ENCODE data around the gene GTSF1L. TPM values are rescaled to one million over a fixed set of nuclear protein-coding genes. Genes with fewer than 3 reads are reported as not detected.

Gene GTSF1L
- total RNA-seq, 1 donor from 2014 or later, result not detected

GRCh38 chr20:43695571-43695970 lies 31.2 kb downstream of the GTSF1L start:
- Histone ChIP-seq H3K36me3 (peaks cover 4% of the 10 kb centered on the region), H3K4me1 (no peaks in the 10 kb centered on the region), H3K9ac (no peak overlapping the region), H3K27me3 (no peaks in the 10 kb centered on the region), H3K4me2 (no peak overlapping the region), H2AFZ (replicated peaks) (no peak overlapping the region), H3F3A (ENCODE audit: low read depth) (no peaks in the 10 kb centered on the region), H3K79me2 (ENCODE audit: low read depth) (no peaks in the 10 kb centered on the region), H3K4me3 (no peak overlapping the region), H3K27ac (no peak overlapping the region), H3K9me3 (ENCODE audit: low read depth) (no peaks in the 10 kb centered on the region), H4K20me1 (ENCODE audit: low read depth) (no peaks in the 10 kb centered on the region)
- H3K9me3 Mint-ChIP-seq, result no peaks in the 10 kb centered on the region
- H3K36me3 Mint-ChIP-seq, result peaks cover 22% of the 10 kb centered on the region
- DNase-seq (ENCODE audit: low spot score), result no peak
- H3K27me3 Mint-ChIP-seq (ENCODE audit: insufficient read depth, low read depth), result peaks cover 2% of the 10 kb centered on the region
- no peak overlapping the region for H3K4me3 Mint-ChIP-seq
- H3K27ac Mint-ChIP-seq, result no peak overlapping the region
- peaks cover 2% of the 10 kb centered on the region for H3K4me1 Mint-ChIP-seq
- no peak for TF ChIP-seq EZH2 (IDR thresholded peaks at IDR 0.05)
- no peak for TF ChIP-seq CTCF (IDR thresholded peaks at IDR 0.05)
- no peak for TF ChIP-seq EZH2phosphoT487 (IDR thresholded peaks at IDR 0.05)

DNA sequence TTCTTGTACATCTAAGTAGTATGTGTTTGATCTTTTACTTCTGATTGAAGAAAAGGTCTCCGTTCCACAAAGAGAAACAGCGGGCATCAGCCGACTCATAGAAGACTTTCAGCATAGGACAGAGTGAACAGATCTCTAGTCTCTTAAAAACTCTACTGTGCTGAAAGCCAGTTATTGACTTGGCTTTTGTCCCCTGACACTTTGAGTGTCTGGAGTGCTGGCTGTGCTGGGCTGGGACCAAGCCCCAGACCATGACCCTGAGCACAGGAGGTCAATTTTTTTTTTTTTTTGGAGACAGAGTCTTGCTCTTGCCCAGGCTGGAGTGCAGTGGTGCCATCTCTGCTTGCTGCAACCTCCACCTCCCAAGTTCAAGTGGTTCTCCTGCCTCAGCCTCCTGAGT lies 32.0 kb downstream of the GTSF1L start:
- no peaks in the 10 kb centered on the region for H3K9me3 Mint-ChIP-seq
- no peak overlapping the region for H3K4me2 ChIP-seq

GRCh38 chr20:43691928-43692524 lies 34.8 kb downstream of the GTSF1L start:
- no peak overlapping the region for H3K27ac Mint-ChIP-seq
- H3K4me1 ChIP-seq, result no peaks in the 10 kb centered on the region
- H3K9me3 ChIP-seq (ENCODE audit: low read depth), result no peaks in the 10 kb centered on the region
- H3K27me3 Mint-ChIP-seq (ENCODE audit: insufficient read depth, low read depth), result peaks cover 2% of the 10 kb centered on the region
- H3K4me3 ChIP-seq, result no peak overlapping the region
- H3K9me3 Mint-ChIP-seq, result no peaks in the 10 kb centered on the region
- H3K4me2 ChIP-seq, result no peak overlapping the region
- no peak overlapping the region for H3K27ac ChIP-seq
- TF ChIP-seq EZH2phosphoT487 (IDR thresholded peaks at IDR 0.05) (no peak), CTCF (IDR thresholded peaks at IDR 0.05) (peak; percentile 69), EZH2 (IDR thresholded peaks at IDR 0.05) (no peak)
- H3K4me3 Mint-ChIP-seq, result no peak overlapping the region
- no peaks in the 10 kb centered on the region for H3K27me3 ChIP-seq
- peak; percentile 69 for DNase-seq (ENCODE audit: low spot score)
- H3K79me2 ChIP-seq (ENCODE audit: low read depth), result no peaks in the 10 kb centered on the region
- no peaks in the 10 kb centered on the region for H3F3A ChIP-seq (ENCODE audit: low read depth)
- peaks cover 1% of the 10 kb centered on the region for H3K36me3 ChIP-seq
- H3K36me3 Mint-ChIP-seq, result peaks cover 17% of the 10 kb centered on the region
- peaks cover 3% of the 10 kb centered on the region for H4K20me1 ChIP-seq (ENCODE audit: low read depth)
- no peak overlapping the region for H2AFZ ChIP-seq (replicated peaks)
- no peak overlapping the region for H3K9ac ChIP-seq
- peaks cover 2% of the 10 kb centered on the region for H3K4me1 Mint-ChIP-seq

More for the DNA sequence above, 32.0 kb downstream of the GTSF1L start:
- Mint-ChIP-seq H3K27ac (no peak overlapping the region), H3K27me3 (ENCODE audit: insufficient read depth, low read depth) (peaks cover 2% of the 10 kb centered on the region), H3K36me3 (peaks cover 17% of the 10 kb centered on the region), H3K4me1 (peaks cover 2% of the 10 kb centered on the region), H3K4me3 (no peak overlapping the region)
- H3K4me1 ChIP-seq, result no peaks in the 10 kb centered on the region
- no peak overlapping the region for H3K4me3 ChIP-seq
- no peaks in the 10 kb centered on the region for H4K20me1 ChIP-seq (ENCODE audit: low read depth)
- H3K9ac ChIP-seq, result no peak overlapping the region
- no peak overlapping the region for H3K27ac ChIP-seq
- H3K9me3 ChIP-seq (ENCODE audit: low read depth), result no peaks in the 10 kb centered on the region
- no peak for DNase-seq (ENCODE audit: low spot score)
- H3K27me3 ChIP-seq, result no peaks in the 10 kb centered on the region
- TF ChIP-seq EZH2 (IDR thresholded peaks at IDR 0.05), result no peak
- no peak for TF ChIP-seq CTCF (IDR thresholded peaks at IDR 0.05)
- no peak for TF ChIP-seq EZH2phosphoT487 (IDR thresholded peaks at IDR 0.05)
- no peaks in the 10 kb centered on the region for H3F3A ChIP-seq (ENCODE audit: low read depth)
- no peaks in the 10 kb centered on the region for H3K79me2 ChIP-seq (ENCODE audit: low read depth)
- H3K36me3 ChIP-seq, result peaks cover 4% of the 10 kb centered on the region
- no peak overlapping the region for H2AFZ ChIP-seq (replicated peaks)

Data from neural progenitor cell (in vitro differentiated cells).